ENCODE data around the gene HSPA12A. TPM values are rescaled to one million over a fixed set of nuclear protein-coding genes. Genes with fewer than 3 reads are reported as not detected.

Gene HSPA12A
- total and polyA plus RNA-seq, 2 donors (not counting 1 experiment from before 2014, with no cell fraction given): 14.4 to 15.7 TPM

DNA sequence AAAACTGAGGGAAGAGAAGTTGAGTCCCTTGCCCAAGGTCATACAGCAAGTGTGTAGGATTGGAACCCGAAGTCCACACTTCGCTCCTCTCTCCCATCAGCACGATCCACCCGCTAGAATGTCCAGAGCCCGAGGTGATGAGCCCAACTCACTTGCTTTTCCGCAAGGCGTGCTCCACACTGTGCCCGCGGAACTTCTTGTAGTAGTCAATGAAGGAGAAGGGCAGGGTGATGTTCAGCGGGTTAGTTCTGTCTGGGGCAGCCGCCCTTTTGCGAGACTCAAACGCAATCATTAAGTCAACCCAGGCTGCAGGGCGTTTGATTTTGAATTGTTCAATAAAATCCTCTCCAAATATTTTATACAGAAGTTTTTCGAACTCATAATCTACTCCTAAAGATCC, 63.0 kb downstream of the HSPA12A start:
- Histone ChIP-seq H3K36me3 (ENCODE audit: control insufficient read depth, insufficient read depth, low read length) (peaks cover 7% of the 10 kb centered on the region), H3K4me3 (replicated peaks in 1 of 4; ENCODE audit: control extremely low read depth in 1 of 4, insufficient read depth in 1 of 4, low read depth in 3 of 4, low read length in 4 of 4) (no peak overlapping the region), H3K9me3 (ENCODE audit: control insufficient read depth, insufficient read depth, low read depth, low read length) (no peaks in the 10 kb centered on the region), H3K27ac (ENCODE audit: insufficient read depth, low read length) (no peak overlapping the region), H3K79me2 (ENCODE audit: control insufficient read depth, insufficient read depth, low read length) (no peaks in the 10 kb centered on the region), H3K4me2 (ENCODE audit: extremely low read depth, insufficient read depth, low read length) (no peak overlapping the region), H4K20me1 (ENCODE audit: control insufficient read depth, extremely low read depth, insufficient read depth, low read length) (no peaks in the 10 kb centered on the region), H3K27me3 (ENCODE audit: control insufficient read depth, insufficient read depth, low read length) (no peaks in the 10 kb centered on the region), H2AFZ (ENCODE audit: low read length) (no peak overlapping the region), H3K9ac (ENCODE audit: insufficient read depth, low read length) (no peak overlapping the region), H3K4me1 (ENCODE audit: control insufficient read depth, extremely low read depth, insufficient read depth, low read length) (no peaks in the 10 kb centered on the region)
- DNase-seq (ENCODE audit: low read depth in 2 of 2): no peak
- no peak for TF ChIP-seq EZH2 (IDR thresholded peaks at IDR 0.05; ENCODE audit: low read length, missing control alignments)
- TF ChIP-seq, protein P1, sequence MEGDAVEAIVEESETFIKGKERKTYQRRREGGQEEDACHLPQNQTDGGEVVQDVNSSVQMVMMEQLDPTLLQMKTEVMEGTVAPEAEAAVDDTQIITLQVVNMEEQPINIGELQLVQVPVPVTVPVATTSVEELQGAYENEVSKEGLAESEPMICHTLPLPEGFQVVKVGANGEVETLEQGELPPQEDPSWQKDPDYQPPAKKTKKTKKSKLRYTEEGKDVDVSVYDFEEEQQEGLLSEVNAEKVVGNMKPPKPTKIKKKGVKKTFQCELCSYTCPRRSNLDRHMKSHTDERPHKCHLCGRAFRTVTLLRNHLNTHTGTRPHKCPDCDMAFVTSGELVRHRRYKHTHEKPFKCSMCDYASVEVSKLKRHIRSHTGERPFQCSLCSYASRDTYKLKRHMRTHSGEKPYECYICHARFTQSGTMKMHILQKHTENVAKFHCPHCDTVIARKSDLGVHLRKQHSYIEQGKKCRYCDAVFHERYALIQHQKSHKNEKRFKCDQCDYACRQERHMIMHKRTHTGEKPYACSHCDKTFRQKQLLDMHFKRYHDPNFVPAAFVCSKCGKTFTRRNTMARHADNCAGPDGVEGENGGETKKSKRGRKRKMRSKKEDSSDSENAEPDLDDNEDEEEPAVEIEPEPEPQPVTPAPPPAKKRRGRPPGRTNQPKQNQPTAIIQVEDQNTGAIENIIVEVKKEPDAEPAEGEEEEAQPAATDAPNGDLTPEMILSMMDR (conservative IDR thresholded peaks at IDR 0.05 in 1 of 2, IDR thresholded peaks at IDR 0.05 in 1 of 2; ENCODE audit: low read depth in 1 of 2, low read length in 2 of 2): no peak

DNA sequence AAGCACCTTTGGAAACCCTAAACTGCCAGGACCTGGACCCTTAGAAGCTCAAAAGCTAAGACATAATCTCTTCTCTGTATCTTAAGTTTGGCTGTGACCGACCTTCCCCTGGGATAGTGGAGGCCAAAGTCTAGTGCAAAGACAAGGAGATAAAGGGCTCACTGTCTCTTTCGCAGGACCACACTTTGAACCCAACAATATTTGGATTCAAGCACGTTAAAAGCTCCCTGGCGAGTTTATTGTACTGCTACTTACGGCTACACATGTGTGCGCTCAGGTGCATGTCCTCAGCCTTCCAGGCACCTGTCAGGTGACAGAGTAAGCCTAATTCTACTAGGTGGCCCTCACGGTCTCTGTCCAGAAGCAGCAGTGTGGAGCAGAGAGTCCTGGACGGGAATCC, 65.7 kb downstream of the HSPA12A start:
- TF ChIP-seq EZH2 (IDR thresholded peaks at IDR 0.05; ENCODE audit: low read length, missing control alignments): no peak
- TF ChIP-seq, protein P1 (conservative IDR thresholded peaks at IDR 0.05 in 1 of 2, IDR thresholded peaks at IDR 0.05 in 1 of 2; ENCODE audit: low read depth in 1 of 2, low read length in 2 of 2): no peak
- H3K9ac ChIP-seq (ENCODE audit: insufficient read depth, low read length): no peak overlapping the region
- no peaks in the 10 kb centered on the region for H3K79me2 ChIP-seq (ENCODE audit: control insufficient read depth, insufficient read depth, low read length)
- no peak for DNase-seq (ENCODE audit: low read depth in 2 of 2)
- no peak overlapping the region for H3K4me3 ChIP-seq (replicated peaks in 1 of 4; ENCODE audit: control extremely low read depth in 1 of 4, insufficient read depth in 1 of 4, low read depth in 3 of 4, low read length in 4 of 4)
- no peaks in the 10 kb centered on the region for H3K9me3 ChIP-seq (ENCODE audit: control insufficient read depth, insufficient read depth, low read depth, low read length)
- no peak overlapping the region for H3K27ac ChIP-seq (ENCODE audit: insufficient read depth, low read length)
- no peaks in the 10 kb centered on the region for H3K4me1 ChIP-seq (ENCODE audit: control insufficient read depth, extremely low read depth, insufficient read depth, low read length)
- no peaks in the 10 kb centered on the region for H3K27me3 ChIP-seq (ENCODE audit: control insufficient read depth, insufficient read depth, low read length)
- no peak overlapping the region for H2AFZ ChIP-seq (ENCODE audit: low read length)
- peaks cover 7% of the 10 kb centered on the region for H3K36me3 ChIP-seq (ENCODE audit: control insufficient read depth, insufficient read depth, low read length)
- no peaks in the 10 kb centered on the region for H4K20me1 ChIP-seq (ENCODE audit: control insufficient read depth, extremely low read depth, insufficient read depth, low read length)
- H3K4me2 ChIP-seq (ENCODE audit: extremely low read depth, insufficient read depth, low read length): no peak overlapping the region

DNA sequence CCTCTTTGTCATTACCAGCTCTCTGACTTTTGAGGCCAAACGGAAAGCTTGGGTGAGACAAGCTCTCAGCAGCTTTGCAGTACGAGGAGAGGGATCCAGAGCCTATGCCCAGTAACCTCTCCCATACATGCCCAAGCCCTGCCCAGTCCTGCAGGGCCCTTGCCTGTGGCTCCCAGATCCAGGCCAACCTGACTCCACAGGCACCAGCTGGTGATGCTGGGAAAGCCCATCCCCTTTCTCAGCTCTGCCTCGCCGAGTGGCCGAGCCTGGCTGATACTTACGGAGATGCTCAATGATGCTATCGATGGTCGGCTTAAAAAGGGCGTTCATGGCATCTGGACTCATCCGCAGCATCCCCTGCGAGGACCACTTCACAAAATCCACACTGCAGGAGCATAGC, 66.2 kb downstream of the HSPA12A start:
- no peaks in the 10 kb centered on the region for H4K20me1 ChIP-seq (ENCODE audit: control insufficient read depth, extremely low read depth, insufficient read depth, low read length)
- DNase-seq (ENCODE audit: low read depth in 2 of 2): no peak

More for the DNA sequence above, 66.2 kb downstream of the HSPA12A start:
- H2AFZ ChIP-seq (ENCODE audit: low read length): no peak overlapping the region
- H3K36me3 ChIP-seq (ENCODE audit: control insufficient read depth, insufficient read depth, low read length): peaks cover 7% of the 10 kb centered on the region
- TF ChIP-seq, protein P1 (conservative IDR thresholded peaks at IDR 0.05 in 1 of 2, IDR thresholded peaks at IDR 0.05 in 1 of 2; ENCODE audit: low read depth in 1 of 2, low read length in 2 of 2): no peak
- TF ChIP-seq EZH2 (IDR thresholded peaks at IDR 0.05; ENCODE audit: low read length, missing control alignments): no peak
- no peaks in the 10 kb centered on the region for H3K4me1 ChIP-seq (ENCODE audit: control insufficient read depth, extremely low read depth, insufficient read depth, low read length)
- H3K79me2 ChIP-seq (ENCODE audit: control insufficient read depth, insufficient read depth, low read length): no peaks in the 10 kb centered on the region
- H3K9me3 ChIP-seq (ENCODE audit: control insufficient read depth, insufficient read depth, low read depth, low read length): no peaks in the 10 kb centered on the region
- no peak overlapping the region for H3K27ac ChIP-seq (ENCODE audit: insufficient read depth, low read length)
- no peaks in the 10 kb centered on the region for H3K27me3 ChIP-seq (ENCODE audit: control insufficient read depth, insufficient read depth, low read length)
- H3K9ac ChIP-seq (ENCODE audit: insufficient read depth, low read length): no peak overlapping the region
- H3K4me2 ChIP-seq (ENCODE audit: extremely low read depth, insufficient read depth, low read length): no peak overlapping the region
- no peak overlapping the region for H3K4me3 ChIP-seq (replicated peaks in 1 of 4; ENCODE audit: control extremely low read depth in 1 of 4, insufficient read depth in 1 of 4, low read depth in 3 of 4, low read length in 4 of 4)

All from fibroblast of lung (primary cell).